Esophagus squamous epithelium (tissue), 5 donors: ENCODE results near the gene FAS. TPM values are rescaled to one million over a fixed set of nuclear protein-coding genes. Genes with fewer than 3 reads are reported as not detected.
"Not testable (repeated sequence)": the region's sequence is repeated elsewhere in the genome, so short reads cannot be mapped to it uniquely, and the experiment has no call there.

Experiments
- DNase-seq: peaks from one replicate; lab custom pipeline; 2025; lab: John Stamatoyannopoulos, UW
- H3K27ac ChIP-seq, 4 donors: fragments of 200-600 bp; sonication (generic); one replicate each; pipeline ENCODE4 v1.5.1; 2016 to 2019; ENCODE audit warnings: mild to moderate bottlenecking in 1 of 4
- H3K27me3 ChIP-seq, 4 donors: fragments of 200-600 bp; sonication (generic); 1 replicate in 3 of 4; 2 replicates in 1 of 4; pipeline versions ENCODE4 v1.5.1 to v1.6.0; 2017 to 2021; ENCODE audit warnings: antibody characterized with exemption in 1 of 4
- H3K36me3 ChIP-seq, 3 donors: fragments of 200-600 bp; sonication (generic); one replicate each; pipeline ENCODE4 v1.5.1; 2016 to 2019
- H3K4me1 ChIP-seq, 3 donors: fragments of 200-600 bp; sonication (generic); one replicate each; pipeline ENCODE4 v1.5.1; 2017 to 2019
- H3K4me3 ChIP-seq, 4 donors: fragments of 200-600 bp; sonication (generic); 1 replicate in 3 of 4; 2 replicates in 1 of 4; pipeline ENCODE4 v1.5.1; 2016 to 2019; ENCODE audit warnings: mild to moderate bottlenecking in 2 of 4, moderate library complexity in 1 of 4
- H3K9me3 ChIP-seq, 3 donors: fragments of 200-600 bp; sonication (generic); one replicate each; pipeline ENCODE4 v1.5.1; 2016 to 2019
- CTCF ChIP-seq, 6 experiments: fragments of 450-650 bp in 4 of 6; fragments of 200-600 bp in 2 of 6; sonication (generic) in 2 of 6; IDR thresholded peaks; one replicate each; pipeline ENCODE4 v1.5.1; 2016 to 2019; ENCODE audit warnings: antibody characterized with exemption in 6 of 6, mild to moderate bottlenecking in 4 of 6, moderate library complexity in 4 of 6
- POLR2A ChIP-seq, 4 donors: fragments of 450-650 bp; IDR thresholded peaks; one replicate each; pipeline ENCODE4 v1.6.1; 2017; ENCODE audit warnings: antibody characterized with exemption in 4 of 4, mild to moderate bottlenecking in 4 of 4, moderate library complexity in 3 of 4
- WGBS, 2 donors: methylation state at CpG; one replicate each; pipeline ENCODE4 v1.1.5; 2018; 5-methylcytosine and 5-hydroxymethylcytosine counted together
- intact Hi-C: fragments of 100-400 bp; cut with DNase I; formaldehyde crosslinking; loops from one replicate; pipeline ENCODE4 v1.15.0; 2022
- total RNA-seq, 4 donors: library from RNA; depleted of rRNA; stranded (reverse); fragments of >200 nt; gene quantifications; one replicate each; pipeline ENCODE4 v1.1.0, GENCODE V29; 2016
- donor health status: DM: yes; HTN: yes; CAD: no.

FAS gene
- total RNA-seq, 4 donors from 2014 or later = 14.9 to 33.6 (median 19.4) TPM

GRCh38 chr10:89002226-89002978 lies 11.8 kb downstream of the FAS start:
- Histone ChIP-seq H3K27me3 (no peaks in the 10 kb centered on the region), H3K36me3 (peaks cover 0 to 30% (median 0%) of the 10 kb centered on the region in 3 donors), H3K27ac (peak overlapping the region in 2 of 4 donors; percentile 72 to 75), H3K9me3 (no peaks in the 10 kb centered on the region), H3K4me1 (peaks cover 4 to 66% (median 15%) of the 10 kb centered on the region in 3 donors), H3K4me3 (no peak overlapping the region)
- TF ChIP-seq POLR2A (IDR thresholded peaks at IDR 0.05) (no peak), CTCF (IDR thresholded peaks at IDR 0.05) (no peak)
- intact Hi-C loops = no loop called here
- no peak for DNase-seq
- WGBS, 2 donors = 73 to 77% methylated on average over 4 of the region's 4 CpGs

GRCh38 chr10:89003344-89003743 lies 12.7 kb downstream of the FAS start:
- H3K4me1 ChIP-seq = peaks cover 4 to 56% (median 15%) of the 10 kb centered on the region in 3 donors
- H3K27me3 ChIP-seq = no peaks in the 10 kb centered on the region
- H3K27ac ChIP-seq = peak overlapping the region in 1 of 4 donors; percentile 72
- DNase-seq = no peak
- TF ChIP-seq CTCF (IDR thresholded peaks at IDR 0.05) = no peak
- no peak for TF ChIP-seq POLR2A (IDR thresholded peaks at IDR 0.05)
- peaks cover 0 to 39% (median 0%) of the 10 kb centered on the region in 3 donors for H3K36me3 ChIP-seq
- H3K4me3 ChIP-seq = no peak overlapping the region
- intact Hi-C loops = no loop called here
- 33 to 37% methylated on average over 2 of the region's 2 CpGs for WGBS, 2 donors
- no peaks in the 10 kb centered on the region for H3K9me3 ChIP-seq

GRCh38 chr10:89007129-89007893 lies 16.7 kb downstream of the FAS start:
- 64 to 81% methylated on average over 3 of the region's 3 CpGs for WGBS, 2 donors
- H3K27me3 ChIP-seq = no peaks in the 10 kb centered on the region
- peaks cover 8 to 79% (median 25%) of the 10 kb centered on the region in 3 donors for H3K36me3 ChIP-seq

GRCh38 chr10:89018700-89019346 lies 28.2 kb downstream of the FAS start:
- H3K9me3 ChIP-seq, H3K27me3 ChIP-seq, DNase-seq, H3K4me3 ChIP-seq, intact Hi-C loops: not testable (repeated sequence)
- H3K4me1 ChIP-seq = peaks cover 0 to 13% (median 0%) of the 10 kb centered on the region in 3 donors
- no CpG with 5 or more reads among the region's 15 CpGs for WGBS, 2 donors
- peak overlapping the region in 1 of 4 donors; percentile 26 for H3K27ac ChIP-seq
- H3K36me3 ChIP-seq = peaks cover 8 to 69% (median 12%) of the 10 kb centered on the region in 3 donors

More at GRCh38 chr10:89007129-89007893, 16.7 kb downstream of the FAS start:
- TF ChIP-seq POLR2A (IDR thresholded peaks at IDR 0.05) (no peak), CTCF (IDR thresholded peaks at IDR 0.05) (no peak)
- Histone ChIP-seq H3K9me3 (no peaks in the 10 kb centered on the region), H3K27ac (no peak overlapping the region), H3K4me3 (no peak overlapping the region), H3K4me1 (peaks cover 0 to 17% (median 9%) of the 10 kb centered on the region in 3 donors)
- DNase-seq = no peak
- intact Hi-C loops = no loop called here

- peaks cover 8 to 60% (median 8%) of the 10 kb centered on the region in 3 donors for H3K36me3 ChIP-seq
- H3K27ac ChIP-seq = peak overlapping the region in 1 of 4 donors; percentile 26
- intact Hi-C loops = no loop called here
- no peaks in the 10 kb centered on the region for H3K9me3 ChIP-seq
- H3K4me3 ChIP-seq = no peak overlapping the region
- H3K4me1 ChIP-seq = peaks cover 0 to 13% (median 0%) of the 10 kb centered on the region in 3 donors
- TF ChIP-seq CTCF (IDR thresholded peaks at IDR 0.05) (no peak), POLR2A (IDR thresholded peaks at IDR 0.05) (no peak)
- 78 to 86% methylated on average over 1 to 2 of the region's 2 CpGs for WGBS, 2 donors
- DNase-seq = no peak
- H3K27me3 ChIP-seq = no peaks in the 10 kb centered on the region
Observed at GRCh38 chr10:89019569-89020327, 29.1 kb downstream of the FAS start.

GRCh38 chr10:89021526-89021925 lies 30.9 kb downstream of the FAS start:
- peaks cover 0 to 13% (median 0%) of the 10 kb centered on the region in 3 donors for H3K4me1 ChIP-seq
- intact Hi-C loops, H3K27me3 ChIP-seq, H3K9me3 ChIP-seq, H3K4me3 ChIP-seq, DNase-seq: not testable (repeated sequence)
- peak overlapping the region in 1 of 4 donors; percentile 28 for H3K27ac ChIP-seq
- WGBS, 2 donors = 65 to 94% methylated on average over 3 to 6 of the region's 6 CpGs
- H3K36me3 ChIP-seq = peaks cover 8 to 47% (median 8%) of the 10 kb centered on the region in 3 donors
